Measurements from ENCODE around the gene LILRB5.
"Not testable (repeated sequence)": the region's sequence is repeated elsewhere in the genome, so short reads cannot be mapped to it uniquely, and the experiment has no call there.

Gene LILRB5

GRCh38 chr19:54257116-54257480 is at the start of gene LILRB5:
TSS of gene LILRB5 (minus strand) at chr19:54257273. CDS start at chr19:54257193, 80 bp downstream.
- DNase-seq (ENCODE audit: low read depth), result no peak

- DNase-seq (ENCODE audit: low read depth), result no peak
Measured at GRCh38 chr19:54305141-54305540, 48.1 kb upstream of the LILRB5 start.

GRCh38 chr19:54302257-54302656 is 45.2 kb upstream of the LILRB5 start:
- no peak for DNase-seq (ENCODE audit: low read depth)

GRCh38 chr19:54299515-54299914 is 42.4 kb upstream of the LILRB5 start:
- DNase-seq (ENCODE audit: low read depth), result no peak

- DNase-seq (ENCODE audit: low read depth), result no peak
Measured at GRCh38 chr19:54299126-54299498, 42.0 kb upstream of the LILRB5 start.

- no peak for DNase-seq (ENCODE audit: low read depth)
Measured at GRCh38 chr19:54298357-54299125, 41.5 kb upstream of the LILRB5 start.

GRCh38 chr19:54297759-54298305 is 40.8 kb upstream of the LILRB5 start:
- DNase-seq (ENCODE audit: low read depth), result no peak

- DNase-seq (ENCODE audit: low read depth), result no peak
Measured at GRCh38 chr19:54294539-54294938, 37.5 kb upstream of the LILRB5 start.

- DNase-seq (ENCODE audit: low read depth), result not testable (repeated sequence)
Measured at GRCh38 chr19:54289160-54289559, 32.1 kb upstream of the LILRB5 start.

- DNase-seq (ENCODE audit: low read depth), result no peak
Measured at GRCh38 chr19:54287456-54287855, 30.4 kb upstream of the LILRB5 start.

- DNase-seq (ENCODE audit: low read depth), result not testable (repeated sequence)
Measured at GRCh38 chr19:54286283-54286682, 29.2 kb upstream of the LILRB5 start.

- DNase-seq (ENCODE audit: low read depth), result not testable (repeated sequence)
Measured at GRCh38 chr19:54285427-54286056, 28.5 kb upstream of the LILRB5 start.

- no peak for DNase-seq (ENCODE audit: low read depth)
Measured at GRCh38 chr19:54282686-54283470, 25.8 kb upstream of the LILRB5 start.

GRCh38 chr19:54281729-54282075 is 24.6 kb upstream of the LILRB5 start:
- DNase-seq (ENCODE audit: low read depth), result not testable (repeated sequence)

GRCh38 chr19:54281007-54281728 is 24.1 kb upstream of the LILRB5 start, which contains the start of gene LILRB2:
TSS of gene LILRB2 (minus strand) at chr19:54281110. CDS start at chr19:54280496, 614 bp downstream.
- no peak for DNase-seq (ENCODE audit: low read depth)

GRCh38 chr19:54280441-54280840 is 23.4 kb upstream of the LILRB5 start:
- DNase-seq (ENCODE audit: low read depth), result not testable (repeated sequence)

GRCh38 chr19:54280025-54280424 is 23.0 kb upstream of the LILRB5 start:
- DNase-seq (ENCODE audit: low read depth), result not testable (repeated sequence)

GRCh38 chr19:54279406-54279962 is 22.4 kb upstream of the LILRB5 start:
- no peak for DNase-seq (ENCODE audit: low read depth)

GRCh38 chr19:54278571-54279195 is 21.6 kb upstream of the LILRB5 start:
- DNase-seq (ENCODE audit: low read depth), result not testable (repeated sequence)

- not testable (repeated sequence) for DNase-seq (ENCODE audit: low read depth)
Measured at GRCh38 chr19:54278056-54278455, 21.0 kb upstream of the LILRB5 start.

GRCh38 chr19:54277111-54277615 is 20.1 kb upstream of the LILRB5 start:
- not testable (repeated sequence) for DNase-seq (ENCODE audit: low read depth)
